HepG2 (cell line): Measurements from ENCODE around the gene ZCCHC9.

ENCODE experiments used
- EP300 ChIP-seq, 3 experiments: sonication (generic) in 1 of 3; formaldehyde crosslinking in 1 of 3; IDR thresholded peaks; 2 replicates each; pipeline versions ENCODE4 v1.5.1 to v1.6.1; 2011 to 2020; ENCODE audit warnings: low read depth in 2 of 3, low read length in 2 of 3, borderline replicate concordance in 1 of 3, improper control_type of control experiment in 1 of 3, mild to moderate bottlenecking in 1 of 3, missing genetic modification reagents in 1 of 3, moderate library complexity in 1 of 3
- EZH2 ChIP-seq: conservative IDR thresholded peaks from 2 replicates; pipeline ENCODE4 v1.6.1; 2012; ENCODE audit warnings: mild to moderate bottlenecking, low read depth, low read length, moderate library complexity
- GTF2F1 ChIP-seq: fragments of 150-350 bp; IDR thresholded peaks from 2 replicates; pipeline ENCODE4 v1.6.1; 2014; ENCODE audit warnings: low read length
- PRPF4 ChIP-seq: fragments of 200-400 bp; formaldehyde crosslinking; IDR thresholded peaks from 2 replicates; pipeline ENCODE4 v1.6.1; 2016; ENCODE audit warnings: low read length, low read depth; ENCODE audit not compliant: poor library complexity, severe bottlenecking

DNA sequence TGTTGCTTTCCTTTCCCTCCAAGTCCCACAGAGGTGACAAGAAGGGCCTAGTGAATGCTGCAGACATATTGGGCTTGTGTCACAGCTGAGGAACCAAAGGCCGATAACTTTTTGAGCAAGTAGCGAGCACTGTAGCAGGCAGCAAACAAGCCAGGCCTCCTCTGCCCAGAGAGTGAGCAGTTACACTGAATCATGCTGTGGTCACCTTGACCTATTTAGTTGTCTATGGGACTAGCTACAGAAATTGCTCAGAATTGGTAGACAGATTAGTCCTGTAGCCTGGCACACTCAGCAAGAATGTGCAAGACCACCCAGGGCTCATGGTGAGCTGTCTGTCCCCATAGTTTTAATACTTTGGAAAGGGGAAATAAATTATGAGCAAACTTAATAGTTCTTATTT lies 25.2 kb downstream of the ZCCHC9 start:
- no peak for TF ChIP-seq GTF2F1
- no peak for TF ChIP-seq EP300 (IDR thresholded peaks at IDR 0.05; ENCODE audit: low read depth in 2 of 2, low read length in 2 of 2)
- no peak for TF ChIP-seq EP300 (CRISPR knock-in tag; IDR thresholded peaks at IDR 0.05; ENCODE audit: borderline replicate concordance)
- no peak for TF ChIP-seq EZH2
- TF ChIP-seq PRPF4, result no peak
